Spleen (tissue), 7 donors: Measurements from ENCODE around the gene HSPA1B.

Experiments
- POLR2A ChIP-seq, 3 donors: fragments of 450-650 bp; IDR thresholded peaks; one replicate each; pipeline ENCODE4 v1.5.1; 2017; ENCODE audit warnings: antibody characterized with exemption in 3 of 3, mild to moderate bottlenecking in 1 of 3
- POLR2AphosphoS5 ChIP-seq, 3 donors: sonication (generic); formaldehyde crosslinking; IDR thresholded peaks; one replicate each; pipeline ENCODE4 v1.5.1; 2017; ENCODE audit warnings: antibody characterized with exemption in 3 of 3
- TF ChIP-seq, protein P1 (sequence below), 11 experiments: fragments of 200-600 bp in 7 of 11; fragments of 450-650 bp in 4 of 11; sonication (generic) in 4 of 11; IDR thresholded peaks in 8 of 11; conservative IDR thresholded peaks in 3 of 11; 1 replicate in 7 of 11; 2 replicates in 4 of 11; pipeline versions ENCODE4 v1.4.0 to v1.8.0; 2016 to 2021; ENCODE audit warnings: antibody characterized with exemption in 11 of 11, inconsistent platforms in 4 of 11, mild to moderate bottlenecking in 1 of 11
- donor health status: DM: no; HTN: no; CAD: no; lungs with moderate emphysema.
- donor health status: DM: no; HTN: no; CAD: no.
- donor health status: DM: no; HTN: no; CAD: no.

DNA sequence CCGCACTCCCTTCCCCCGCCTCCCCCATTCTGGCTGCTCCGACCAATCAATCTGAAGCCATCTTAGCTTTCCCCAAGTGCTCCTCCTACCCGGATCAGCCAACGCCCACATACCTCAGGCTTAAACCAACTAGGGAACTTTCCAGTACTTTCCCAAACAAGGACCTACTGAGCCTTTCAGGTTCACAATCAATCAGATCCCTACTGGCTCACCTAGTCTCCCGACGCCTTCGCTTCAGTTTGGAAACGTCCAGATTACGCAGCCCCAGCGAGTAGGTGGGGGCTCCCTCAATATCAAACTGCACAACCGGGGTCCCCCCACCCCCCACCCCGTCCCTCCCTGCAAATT is 12.9 kb upstream of the HSPA1B start:
- TF ChIP-seq, protein P1, sequence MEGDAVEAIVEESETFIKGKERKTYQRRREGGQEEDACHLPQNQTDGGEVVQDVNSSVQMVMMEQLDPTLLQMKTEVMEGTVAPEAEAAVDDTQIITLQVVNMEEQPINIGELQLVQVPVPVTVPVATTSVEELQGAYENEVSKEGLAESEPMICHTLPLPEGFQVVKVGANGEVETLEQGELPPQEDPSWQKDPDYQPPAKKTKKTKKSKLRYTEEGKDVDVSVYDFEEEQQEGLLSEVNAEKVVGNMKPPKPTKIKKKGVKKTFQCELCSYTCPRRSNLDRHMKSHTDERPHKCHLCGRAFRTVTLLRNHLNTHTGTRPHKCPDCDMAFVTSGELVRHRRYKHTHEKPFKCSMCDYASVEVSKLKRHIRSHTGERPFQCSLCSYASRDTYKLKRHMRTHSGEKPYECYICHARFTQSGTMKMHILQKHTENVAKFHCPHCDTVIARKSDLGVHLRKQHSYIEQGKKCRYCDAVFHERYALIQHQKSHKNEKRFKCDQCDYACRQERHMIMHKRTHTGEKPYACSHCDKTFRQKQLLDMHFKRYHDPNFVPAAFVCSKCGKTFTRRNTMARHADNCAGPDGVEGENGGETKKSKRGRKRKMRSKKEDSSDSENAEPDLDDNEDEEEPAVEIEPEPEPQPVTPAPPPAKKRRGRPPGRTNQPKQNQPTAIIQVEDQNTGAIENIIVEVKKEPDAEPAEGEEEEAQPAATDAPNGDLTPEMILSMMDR (IDR thresholded peaks at IDR 0.05 in 8 of 11, conservative IDR thresholded peaks at IDR 0.05 in 3 of 11), result no peak
- TF ChIP-seq POLR2AphosphoS5 (IDR thresholded peaks at IDR 0.05) (peak in 1 of 3 donors; percentile 67), POLR2A (IDR thresholded peaks at IDR 0.05) (peak in 1 of 3 donors; percentile 21)
